ENCODE measurements around the gene SPAG17. TPM values are rescaled to one million over a fixed set of nuclear protein-coding genes. Genes with fewer than 3 reads are reported as not detected.

SPAG17 gene
- total and polyA plus RNA-seq, 4 experiments from 2014 or later: not detected

DNA sequence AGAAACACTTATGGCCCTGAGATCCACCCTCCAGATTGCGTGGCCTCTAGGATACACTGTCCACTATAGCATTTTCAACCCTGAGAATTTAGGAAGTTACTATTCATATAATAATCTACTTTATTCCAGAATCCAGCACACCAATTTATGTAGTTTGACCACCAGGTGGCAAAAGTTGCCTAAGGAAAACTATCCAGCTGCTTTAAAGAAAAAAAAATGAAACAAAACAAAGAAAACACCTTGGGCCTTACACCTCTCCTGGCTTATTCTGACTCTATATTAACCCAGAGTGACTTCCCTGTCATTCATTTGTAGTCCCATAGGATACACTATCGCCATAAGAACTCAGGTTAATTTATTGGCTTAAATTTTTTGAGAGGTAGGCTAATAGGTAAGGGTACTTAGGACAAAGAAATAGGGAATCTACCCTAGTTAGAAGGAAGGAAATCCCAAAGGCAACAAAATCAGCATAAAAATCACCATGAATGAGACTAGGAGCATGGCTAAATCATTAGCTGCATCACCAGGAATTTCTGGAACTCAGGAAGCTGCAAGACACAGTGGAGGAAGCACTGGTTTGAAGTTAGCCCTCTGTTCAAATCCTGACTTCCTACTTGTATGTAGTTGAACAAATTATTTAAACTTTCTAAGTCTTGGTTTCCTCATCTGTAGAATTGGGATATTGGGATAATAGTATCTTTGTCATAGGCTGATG, 107.5 kb downstream of the SPAG17 start:
- Histone ChIP-seq H3K9me3 (ENCODE audit: control insufficient read depth in 1 of 2, low read length in 2 of 2) (no peaks in the 10 kb centered on the region), H3K27me3 (ENCODE audit: insufficient read depth, low read length) (no peaks in the 10 kb centered on the region), H3K27ac (ENCODE audit: low read depth, low read length) (no peak overlapping the region), H3K4me3 (ENCODE audit: low read length in 2 of 2) (no peak overlapping the region), H3K36me3 (ENCODE audit: insufficient read depth, low read length) (no peaks in the 10 kb centered on the region), H3K4me1 (ENCODE audit: insufficient read depth, low read length) (no peaks in the 10 kb centered on the region)
- no peak overlapping the region for H3K4me3 Mint-ChIP-seq
- no peak for DNase-seq
- H3K27me3 Mint-ChIP-seq: peaks cover 3 to 6% of the 10 kb centered on the region in 2 donors
- intact Hi-C loops (cut with micrococcal nuclease): no loop called here
- POLR2A ChIA-PET (ENCODE audit: partially characterized antibody): no interaction called here
- peaks cover 0 to 2% (median 0%) of the 10 kb centered on the region in 8 donors for H3K9me3 Mint-ChIP-seq
- no peaks in the 10 kb centered on the region for H3K36me3 Mint-ChIP-seq
- H3K4me1 Mint-ChIP-seq: peaks cover 0 to 3% (median 0%) of the 10 kb centered on the region in 4 donors
- CTCF ChIA-PET (ENCODE audit: partially characterized antibody): no interaction called here
- no peak overlapping the region for H3K27ac Mint-ChIP-seq

DNA sequence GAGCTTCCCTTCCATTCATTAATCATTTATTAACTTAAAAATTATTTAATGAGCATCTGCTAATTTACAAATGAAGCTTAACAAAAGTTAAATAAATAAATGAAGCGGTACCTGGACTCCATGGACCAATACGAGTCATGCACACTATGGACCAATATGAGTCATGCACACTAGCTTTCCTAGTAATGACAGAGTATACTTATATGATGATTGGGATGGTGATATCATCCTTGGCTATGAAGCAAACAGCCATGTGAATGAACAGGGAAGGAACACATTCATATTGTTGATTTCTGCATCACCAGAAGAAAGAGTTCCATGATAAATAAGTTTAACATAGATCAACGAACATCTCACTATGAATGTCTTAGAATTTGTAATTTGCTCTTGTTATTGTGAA, 109.9 kb downstream of the SPAG17 start:
- Histone ChIP-seq H3K27ac (ENCODE audit: low read depth, low read length) (no peak overlapping the region), H3K4me1 (ENCODE audit: insufficient read depth, low read length) (no peaks in the 10 kb centered on the region), H3K9me3 (ENCODE audit: control insufficient read depth in 1 of 2, low read length in 2 of 2) (no peaks in the 10 kb centered on the region), H3K27me3 (ENCODE audit: insufficient read depth, low read length) (no peaks in the 10 kb centered on the region), H3K4me3 (ENCODE audit: low read length in 2 of 2) (no peak overlapping the region), H3K36me3 (ENCODE audit: insufficient read depth, low read length) (no peaks in the 10 kb centered on the region)
- intact Hi-C loops (cut with micrococcal nuclease): no loop called here
- H3K27ac Mint-ChIP-seq: no peak overlapping the region
- peaks cover 0 to 2% (median 0%) of the 10 kb centered on the region in 8 donors for H3K9me3 Mint-ChIP-seq
- ChIA-PET CTCF (ENCODE audit: partially characterized antibody) (no interaction called here), POLR2A (ENCODE audit: partially characterized antibody) (no interaction called here)
- no peaks in the 10 kb centered on the region for H3K4me1 Mint-ChIP-seq
- H3K4me3 Mint-ChIP-seq: no peak overlapping the region
- no peaks in the 10 kb centered on the region for H3K36me3 Mint-ChIP-seq
- H3K27me3 Mint-ChIP-seq: peaks cover 0 to 3% of the 10 kb centered on the region in 2 donors
- no peak for DNase-seq

DNA sequence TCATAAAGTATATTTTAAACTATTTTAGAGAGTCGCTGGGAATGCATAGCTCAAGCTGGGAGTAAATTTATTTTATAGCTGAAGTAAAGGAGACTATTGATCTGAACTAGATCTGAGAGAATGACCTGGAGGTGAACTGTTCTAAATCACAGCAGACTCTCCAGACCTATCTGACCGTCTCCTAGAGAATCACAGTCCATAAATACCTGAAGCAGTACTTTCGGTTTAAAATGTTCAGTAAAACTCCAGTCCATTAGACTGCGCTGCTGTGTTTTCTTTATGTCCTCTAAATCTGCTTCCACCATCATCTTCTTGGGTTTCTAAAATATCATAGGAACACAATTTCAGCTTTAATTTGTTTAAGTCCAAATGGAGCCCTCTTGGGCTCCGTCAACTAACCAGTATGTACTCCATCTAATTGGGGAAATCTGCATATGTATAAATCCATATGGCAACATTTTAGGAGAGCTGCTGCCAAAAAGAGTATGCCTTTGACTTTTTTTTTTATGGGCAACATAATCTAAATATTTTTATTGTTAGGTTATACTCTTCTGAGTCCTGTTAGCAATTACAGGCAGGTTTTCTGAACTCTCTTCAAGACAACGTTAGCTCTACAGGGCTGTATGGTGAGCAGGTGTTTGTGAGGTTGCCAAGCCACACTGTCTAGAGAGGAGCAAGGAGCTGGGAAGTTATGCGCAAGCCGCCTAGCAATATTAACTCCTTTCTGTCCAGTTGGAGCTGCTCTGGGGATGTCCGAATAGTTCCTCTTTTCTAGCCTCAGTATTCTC, 111.2 kb downstream of the SPAG17 start:
- no peaks in the 10 kb centered on the region for H3K27me3 ChIP-seq (ENCODE audit: insufficient read depth, low read length)
- H3K36me3 ChIP-seq (ENCODE audit: insufficient read depth, low read length): no peaks in the 10 kb centered on the region
- H3K4me3 Mint-ChIP-seq: no peak overlapping the region
- no peaks in the 10 kb centered on the region for H3K9me3 ChIP-seq (ENCODE audit: control insufficient read depth in 1 of 2, low read length in 2 of 2)
- H3K4me1 ChIP-seq (ENCODE audit: insufficient read depth, low read length): no peaks in the 10 kb centered on the region
- no peaks in the 10 kb centered on the region for H3K4me1 Mint-ChIP-seq
- intact Hi-C loops (cut with micrococcal nuclease): no loop called here
- ChIA-PET POLR2A (ENCODE audit: partially characterized antibody) (no interaction called here), CTCF (ENCODE audit: partially characterized antibody) (no interaction called here)
- no peak overlapping the region for H3K4me3 ChIP-seq (ENCODE audit: low read length in 2 of 2)
- peaks cover 0 to 1% (median 0%) of the 10 kb centered on the region in 8 donors for H3K9me3 Mint-ChIP-seq
- no peak for DNase-seq
- no peak overlapping the region for H3K27ac Mint-ChIP-seq
- H3K36me3 Mint-ChIP-seq: no peaks in the 10 kb centered on the region
- no peak overlapping the region for H3K27ac ChIP-seq (ENCODE audit: low read depth, low read length)
- peaks cover 0 to 3% of the 10 kb centered on the region in 2 donors for H3K27me3 Mint-ChIP-seq

DNA sequence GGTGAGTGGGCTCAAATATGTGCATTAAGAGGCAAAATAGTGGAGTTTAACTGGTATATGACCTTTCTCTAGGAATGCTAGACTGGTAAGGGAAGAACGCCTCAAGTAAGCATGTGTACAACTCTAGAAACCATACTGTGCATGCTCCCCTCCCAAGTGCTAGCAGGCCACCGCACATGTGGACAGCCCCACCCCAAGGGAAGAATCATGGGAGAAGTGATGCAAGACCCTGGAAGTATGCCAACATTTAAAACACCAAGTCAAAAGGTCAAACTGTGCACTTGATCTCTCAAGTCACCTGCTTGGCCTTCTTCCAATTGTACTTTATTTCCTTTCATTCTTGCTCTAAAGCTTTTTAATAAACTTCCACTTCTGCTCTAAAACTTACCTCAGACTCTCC, 135.0 kb downstream of the SPAG17 start:
- Mint-ChIP-seq H3K4me1 (no peaks in the 10 kb centered on the region), H3K4me3 (no peak overlapping the region), H3K27ac (no peak overlapping the region), H3K9me3 (no peaks in the 10 kb centered on the region), H3K27me3 (peaks cover 0 to 3% of the 10 kb centered on the region in 2 donors), H3K36me3 (no peaks in the 10 kb centered on the region)
- ChIA-PET CTCF (ENCODE audit: partially characterized antibody) (no interaction called here), POLR2A (ENCODE audit: partially characterized antibody) (no interaction called here)
- H3K4me1 ChIP-seq (ENCODE audit: insufficient read depth, low read length): no peaks in the 10 kb centered on the region
- H3K9me3 ChIP-seq (ENCODE audit: control insufficient read depth in 1 of 2, low read length in 2 of 2): no peaks in the 10 kb centered on the region
- H3K36me3 ChIP-seq (ENCODE audit: insufficient read depth, low read length): no peaks in the 10 kb centered on the region
- no peak overlapping the region for H3K4me3 ChIP-seq (ENCODE audit: low read length in 2 of 2)
- no peaks in the 10 kb centered on the region for H3K27me3 ChIP-seq (ENCODE audit: insufficient read depth, low read length)
- no peak overlapping the region for H3K27ac ChIP-seq (ENCODE audit: low read depth, low read length)
- DNase-seq: no peak
- intact Hi-C loops (cut with micrococcal nuclease): no loop called here

DNA sequence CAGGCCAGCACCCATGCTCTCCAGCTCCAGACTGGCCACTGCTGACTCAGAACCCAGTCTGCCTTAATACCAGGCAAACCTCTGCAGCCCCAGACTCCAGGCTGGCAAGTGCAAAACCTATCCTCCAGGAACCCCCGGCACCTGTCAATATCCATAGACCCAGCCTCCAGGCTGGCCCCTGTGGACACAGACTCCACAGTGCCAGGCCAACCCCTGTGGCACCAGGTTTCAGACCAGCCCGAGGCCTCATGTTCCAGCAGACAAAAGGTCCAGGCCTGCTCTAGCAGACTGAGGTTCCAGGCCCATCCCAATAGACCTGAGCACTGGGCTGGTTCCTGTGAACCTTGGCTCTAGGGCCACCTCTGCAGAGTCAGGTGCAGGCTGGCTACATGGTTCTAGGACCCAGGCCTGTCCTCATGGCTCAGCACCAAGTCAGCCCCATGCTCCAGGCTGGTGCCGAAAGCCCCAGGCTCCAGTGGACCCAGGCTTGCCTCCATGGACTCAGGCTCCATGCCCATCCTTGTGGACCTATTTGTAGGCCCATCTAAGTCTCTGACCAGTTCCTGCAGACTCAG, 137.3 kb downstream of the SPAG17 start:
- no peaks in the 10 kb centered on the region for H3K9me3 ChIP-seq (ENCODE audit: control insufficient read depth in 1 of 2, low read length in 2 of 2)
- H3K36me3 ChIP-seq (ENCODE audit: insufficient read depth, low read length): no peaks in the 10 kb centered on the region
- H3K27me3 ChIP-seq (ENCODE audit: insufficient read depth, low read length): no peaks in the 10 kb centered on the region
- DNase-seq: no peak
- no peak overlapping the region for H3K4me3 ChIP-seq (ENCODE audit: low read length in 2 of 2)
- Mint-ChIP-seq H3K9me3 (no peaks in the 10 kb centered on the region), H3K4me1 (no peaks in the 10 kb centered on the region), H3K27ac (no peak overlapping the region), H3K36me3 (no peaks in the 10 kb centered on the region), H3K4me3 (no peak overlapping the region), H3K27me3 (peaks cover 2 to 6% of the 10 kb centered on the region in 2 donors)
- no peaks in the 10 kb centered on the region for H3K4me1 ChIP-seq (ENCODE audit: insufficient read depth, low read length)
- intact Hi-C loops (cut with micrococcal nuclease): no loop called here
- H3K27ac ChIP-seq (ENCODE audit: low read depth, low read length): no peak overlapping the region
- ChIA-PET POLR2A (ENCODE audit: partially characterized antibody) (no interaction called here), CTCF (ENCODE audit: partially characterized antibody) (no interaction called here)

DNA sequence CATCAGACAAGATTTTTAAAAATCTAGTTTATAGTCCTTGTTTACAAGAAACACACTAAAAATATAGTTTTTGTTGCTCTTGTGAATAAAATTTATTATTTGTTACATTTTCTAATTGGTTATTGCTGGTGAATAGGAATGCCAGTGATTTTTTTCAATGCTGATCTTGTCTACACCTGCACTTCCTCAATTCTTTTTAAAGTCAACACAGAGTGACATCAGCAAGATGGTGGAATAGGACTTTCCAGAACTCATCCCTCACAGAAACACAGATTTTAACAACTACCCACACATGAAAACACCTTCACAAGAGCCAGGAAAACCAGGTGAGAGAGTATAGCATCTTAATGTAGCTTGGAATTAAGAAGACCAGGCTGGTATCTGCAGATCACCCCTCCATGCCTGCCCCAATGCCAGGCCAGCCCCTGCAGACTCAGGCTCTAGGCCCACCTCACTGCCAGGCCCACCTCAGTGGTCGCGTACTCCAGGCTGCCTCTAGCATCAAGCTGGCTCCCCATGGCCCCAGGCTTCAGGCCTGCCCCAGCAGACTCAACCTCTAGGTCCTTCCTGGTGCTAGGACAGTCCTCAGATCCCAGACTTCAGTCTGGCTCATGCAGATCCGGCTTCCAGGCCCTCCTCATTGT, 137.9 kb downstream of the SPAG17 start:
- ChIA-PET CTCF (ENCODE audit: partially characterized antibody) (no interaction called here), POLR2A (ENCODE audit: partially characterized antibody) (no interaction called here)
- no peaks in the 10 kb centered on the region for H3K4me1 Mint-ChIP-seq
- Histone ChIP-seq H3K27me3 (ENCODE audit: insufficient read depth, low read length) (no peaks in the 10 kb centered on the region), H3K27ac (ENCODE audit: low read depth, low read length) (no peak overlapping the region), H3K36me3 (ENCODE audit: insufficient read depth, low read length) (no peaks in the 10 kb centered on the region), H3K9me3 (ENCODE audit: control insufficient read depth in 1 of 2, low read length in 2 of 2) (no peaks in the 10 kb centered on the region), H3K4me1 (ENCODE audit: insufficient read depth, low read length) (no peaks in the 10 kb centered on the region), H3K4me3 (ENCODE audit: low read length in 2 of 2) (no peak overlapping the region)
- no peaks in the 10 kb centered on the region for H3K9me3 Mint-ChIP-seq
- no peak overlapping the region for H3K27ac Mint-ChIP-seq
- DNase-seq: peak in 1 of 5 donors; percentile 23
- H3K4me3 Mint-ChIP-seq: no peak overlapping the region
- intact Hi-C loops (cut with micrococcal nuclease): no loop called here
- no peaks in the 10 kb centered on the region for H3K36me3 Mint-ChIP-seq
- H3K27me3 Mint-ChIP-seq: peaks cover 2 to 6% of the 10 kb centered on the region in 2 donors

DNA sequence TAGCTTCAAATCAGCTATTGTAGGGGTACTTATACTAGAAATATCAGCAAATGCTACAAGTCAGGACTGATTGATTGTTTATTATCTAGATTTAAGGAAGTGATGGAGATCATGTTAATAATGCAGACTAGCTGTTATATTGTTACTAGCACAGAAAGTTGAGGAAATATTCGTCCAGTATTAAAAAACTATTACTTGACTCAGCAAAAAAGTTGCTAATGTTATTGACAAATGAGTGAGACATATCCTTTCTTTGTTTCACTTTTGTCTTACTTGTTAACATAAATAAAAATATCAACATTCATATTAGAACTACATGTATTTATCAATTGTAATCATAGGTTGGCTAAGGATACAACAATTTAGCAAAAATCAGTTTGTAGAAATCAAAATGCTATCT, 141.4 kb downstream of the SPAG17 start:
- no peak overlapping the region for H3K4me3 ChIP-seq (ENCODE audit: low read length in 2 of 2)
- Mint-ChIP-seq H3K9me3 (no peaks in the 10 kb centered on the region), H3K27ac (no peak overlapping the region), H3K27me3 (peaks cover 3% of the 10 kb centered on the region in 2 donors), H3K4me3 (no peak overlapping the region), H3K36me3 (no peaks in the 10 kb centered on the region), H3K4me1 (no peaks in the 10 kb centered on the region)
- CTCF ChIA-PET (ENCODE audit: partially characterized antibody): no interaction called here
- intact Hi-C loops (cut with micrococcal nuclease): no loop called here
- no peaks in the 10 kb centered on the region for H3K9me3 ChIP-seq (ENCODE audit: control insufficient read depth in 1 of 2, low read length in 2 of 2)
- H3K36me3 ChIP-seq (ENCODE audit: insufficient read depth, low read length): no peaks in the 10 kb centered on the region
- POLR2A ChIA-PET (ENCODE audit: partially characterized antibody): no interaction called here
- no peak overlapping the region for H3K27ac ChIP-seq (ENCODE audit: low read depth, low read length)
- H3K4me1 ChIP-seq (ENCODE audit: insufficient read depth, low read length): no peaks in the 10 kb centered on the region
- no peak for DNase-seq
- no peaks in the 10 kb centered on the region for H3K27me3 ChIP-seq (ENCODE audit: insufficient read depth, low read length)
